ENCODE measurements around the gene FEZ2. TPM values are rescaled to one million over a fixed set of nuclear protein-coding genes. Genes with fewer than 3 reads are reported as not detected.
A peak's percentile ranks its signal among the peaks of the same experiment; 100 is the strongest.
"Not testable (repeated sequence)": the region's sequence is repeated elsewhere in the genome, so short reads cannot be mapped to it uniquely, and the experiment has no call there.

The FEZ2 gene
- total RNA-seq, 1 donor from 2014 or later: 60.4 TPM

- TF ChIP-seq CTCF (conservative IDR thresholded peaks at IDR 0.05; ENCODE audit: low read depth, low read length): no peak
- no peak for DNase-seq (ENCODE audit: low read depth)
- H3K4me3 ChIP-seq (ENCODE audit: low read depth, low read length): no peak overlapping the region
Measured at GRCh38 chr2:36607947-36608346, 10.0 kb upstream of the FEZ2 start.

GRCh38 chr2:36606925-36607324 lies 9.0 kb upstream of the FEZ2 start:
- no peak for TF ChIP-seq CTCF (conservative IDR thresholded peaks at IDR 0.05; ENCODE audit: low read depth, low read length)
- no peak for DNase-seq (ENCODE audit: low read depth)
- H3K4me3 ChIP-seq (ENCODE audit: low read depth, low read length): no peak overlapping the region

- no peak overlapping the region for H3K4me3 ChIP-seq (ENCODE audit: low read depth, low read length)
- DNase-seq (ENCODE audit: low read depth): no peak
- no peak for TF ChIP-seq CTCF (conservative IDR thresholded peaks at IDR 0.05; ENCODE audit: low read depth, low read length)
Measured at GRCh38 chr2:36605273-36605672, 7.3 kb upstream of the FEZ2 start.

- not testable (repeated sequence) for DNase-seq (ENCODE audit: low read depth); H3K4me3 ChIP-seq (ENCODE audit: low read depth, low read length)
Measured at GRCh38 chr2:36603629-36604028, 5.7 kb upstream of the FEZ2 start.

- DNase-seq (ENCODE audit: low read depth): no peak
- H3K4me3 ChIP-seq (ENCODE audit: low read depth, low read length): peak overlapping the region; percentile 84
- no peak for TF ChIP-seq CTCF (conservative IDR thresholded peaks at IDR 0.05; ENCODE audit: low read depth, low read length)
Measured at GRCh38 chr2:36597003-36597531, 901 bp downstream of the FEZ2 start.

- no peak for TF ChIP-seq CTCF (conservative IDR thresholded peaks at IDR 0.05; ENCODE audit: low read depth, low read length)
- peak overlapping the region; percentile 84 for H3K4me3 ChIP-seq (ENCODE audit: low read depth, low read length)
Measured at GRCh38 chr2:36596397-36596796, 1.6 kb downstream of the FEZ2 start.

GRCh38 chr2:36594849-36595248 lies 3.1 kb downstream of the FEZ2 start:
- no peak for TF ChIP-seq CTCF (conservative IDR thresholded peaks at IDR 0.05; ENCODE audit: low read depth, low read length)
- H3K4me3 ChIP-seq (ENCODE audit: low read depth, low read length): no peak overlapping the region
- DNase-seq (ENCODE audit: low read depth): no peak

More at GRCh38 chr2:36596397-36596796, 1.6 kb downstream of the FEZ2 start:
- no peak for DNase-seq (ENCODE audit: low read depth)

Data from epithelial cell of proximal tubule (primary cell).